HepG2 (cell line): ENCODE data around the gene CDRT15.

Experiments used
- BCL6 ChIP-seq: IDR thresholded peaks from 2 replicates; pipeline ENCODE4 v1.6.1; 2016; ENCODE audit warnings: missing genetic modification reagents, missing compliant biosample characterization
- BRCA1 ChIP-seq: sonication (generic); formaldehyde crosslinking; IDR thresholded peaks from 2 replicates; pipeline ENCODE4 v1.4.0; 2020; ENCODE audit warnings: missing genetic modification reagents
- FOXA3 ChIP-seq: IDR thresholded peaks from 2 replicates; pipeline ENCODE4 v1.6.1; 2016; ENCODE audit warnings: missing genetic modification reagents, missing compliant biosample characterization
- POLR2A ChIP-seq, 2 experiments: IDR thresholded peaks; 2 replicates each; pipeline ENCODE4 v1.6.1; 2011; ENCODE audit warnings: low read depth in 2 of 2, low read length in 2 of 2, mild to moderate bottlenecking in 1 of 2, moderate library complexity in 1 of 2; ENCODE audit not compliant: insufficient read depth in 1 of 2
- POLR2AphosphoS5 ChIP-seq: IDR thresholded peaks from 2 replicates; pipeline ENCODE4 v1.6.1; 2012; ENCODE audit warnings: low read depth, low read length
- PTBP1 ChIP-seq: fragments of 200-400 bp; formaldehyde crosslinking; IDR thresholded peaks from 2 replicates; pipeline ENCODE4 v1.6.1; 2018; ENCODE audit warnings: low read length, low read depth; ENCODE audit not compliant: poor library complexity, severe bottlenecking
- SMARCC2 ChIP-seq: fragments of 450-650 bp; IDR thresholded peaks from 2 replicates; pipeline ENCODE4 v1.6.1; 2017; ENCODE audit warnings: antibody characterized with exemption, mild to moderate bottlenecking
- SMARCE1 ChIP-seq: fragments of 450-650 bp; IDR thresholded peaks from 2 replicates; pipeline ENCODE4 v1.6.1; 2017; ENCODE audit warnings: borderline replicate concordance
- ZSCAN29 ChIP-seq: sonication (generic); formaldehyde crosslinking; conservative IDR thresholded peaks from 2 replicates; pipeline ENCODE4 v1.4.0; 2020; ENCODE audit warnings: mild to moderate bottlenecking, missing genetic modification reagents
- TF ChIP-seq, protein P1 (sequence below): sonication (generic); formaldehyde crosslinking; IDR thresholded peaks from 2 replicates; pipeline ENCODE4 v1.4.0; 2020; ENCODE audit warnings: mild to moderate bottlenecking, missing genetic modification reagents
- TF ChIP-seq, protein P2 (sequence below): sonication (generic); formaldehyde crosslinking; IDR thresholded peaks from 2 replicates; pipeline ENCODE4 v1.4.0; 2020; ENCODE audit warnings: missing genetic modification reagents, borderline replicate concordance

GRCh38 chr17:14282726-14283125 is 46.1 kb upstream of the CDRT15 start:
- TF ChIP-seq BRCA1 (CRISPR knock-in tag) (no peak), POLR2AphosphoS5 (no peak), BCL6 (CRISPR knock-in tag) (no peak), ZSCAN29 (CRISPR knock-in tag) (no peak), SMARCC2 (no peak), SMARCE1 (no peak), POLR2A (IDR thresholded peaks at IDR 0.05; ENCODE audit: insufficient read depth in 1 of 2, low read depth in 2 of 2, low read length in 2 of 2) (no peak), PTBP1 (no peak), FOXA3 (CRISPR knock-in tag) (no peak)
- TF ChIP-seq, protein P1, sequence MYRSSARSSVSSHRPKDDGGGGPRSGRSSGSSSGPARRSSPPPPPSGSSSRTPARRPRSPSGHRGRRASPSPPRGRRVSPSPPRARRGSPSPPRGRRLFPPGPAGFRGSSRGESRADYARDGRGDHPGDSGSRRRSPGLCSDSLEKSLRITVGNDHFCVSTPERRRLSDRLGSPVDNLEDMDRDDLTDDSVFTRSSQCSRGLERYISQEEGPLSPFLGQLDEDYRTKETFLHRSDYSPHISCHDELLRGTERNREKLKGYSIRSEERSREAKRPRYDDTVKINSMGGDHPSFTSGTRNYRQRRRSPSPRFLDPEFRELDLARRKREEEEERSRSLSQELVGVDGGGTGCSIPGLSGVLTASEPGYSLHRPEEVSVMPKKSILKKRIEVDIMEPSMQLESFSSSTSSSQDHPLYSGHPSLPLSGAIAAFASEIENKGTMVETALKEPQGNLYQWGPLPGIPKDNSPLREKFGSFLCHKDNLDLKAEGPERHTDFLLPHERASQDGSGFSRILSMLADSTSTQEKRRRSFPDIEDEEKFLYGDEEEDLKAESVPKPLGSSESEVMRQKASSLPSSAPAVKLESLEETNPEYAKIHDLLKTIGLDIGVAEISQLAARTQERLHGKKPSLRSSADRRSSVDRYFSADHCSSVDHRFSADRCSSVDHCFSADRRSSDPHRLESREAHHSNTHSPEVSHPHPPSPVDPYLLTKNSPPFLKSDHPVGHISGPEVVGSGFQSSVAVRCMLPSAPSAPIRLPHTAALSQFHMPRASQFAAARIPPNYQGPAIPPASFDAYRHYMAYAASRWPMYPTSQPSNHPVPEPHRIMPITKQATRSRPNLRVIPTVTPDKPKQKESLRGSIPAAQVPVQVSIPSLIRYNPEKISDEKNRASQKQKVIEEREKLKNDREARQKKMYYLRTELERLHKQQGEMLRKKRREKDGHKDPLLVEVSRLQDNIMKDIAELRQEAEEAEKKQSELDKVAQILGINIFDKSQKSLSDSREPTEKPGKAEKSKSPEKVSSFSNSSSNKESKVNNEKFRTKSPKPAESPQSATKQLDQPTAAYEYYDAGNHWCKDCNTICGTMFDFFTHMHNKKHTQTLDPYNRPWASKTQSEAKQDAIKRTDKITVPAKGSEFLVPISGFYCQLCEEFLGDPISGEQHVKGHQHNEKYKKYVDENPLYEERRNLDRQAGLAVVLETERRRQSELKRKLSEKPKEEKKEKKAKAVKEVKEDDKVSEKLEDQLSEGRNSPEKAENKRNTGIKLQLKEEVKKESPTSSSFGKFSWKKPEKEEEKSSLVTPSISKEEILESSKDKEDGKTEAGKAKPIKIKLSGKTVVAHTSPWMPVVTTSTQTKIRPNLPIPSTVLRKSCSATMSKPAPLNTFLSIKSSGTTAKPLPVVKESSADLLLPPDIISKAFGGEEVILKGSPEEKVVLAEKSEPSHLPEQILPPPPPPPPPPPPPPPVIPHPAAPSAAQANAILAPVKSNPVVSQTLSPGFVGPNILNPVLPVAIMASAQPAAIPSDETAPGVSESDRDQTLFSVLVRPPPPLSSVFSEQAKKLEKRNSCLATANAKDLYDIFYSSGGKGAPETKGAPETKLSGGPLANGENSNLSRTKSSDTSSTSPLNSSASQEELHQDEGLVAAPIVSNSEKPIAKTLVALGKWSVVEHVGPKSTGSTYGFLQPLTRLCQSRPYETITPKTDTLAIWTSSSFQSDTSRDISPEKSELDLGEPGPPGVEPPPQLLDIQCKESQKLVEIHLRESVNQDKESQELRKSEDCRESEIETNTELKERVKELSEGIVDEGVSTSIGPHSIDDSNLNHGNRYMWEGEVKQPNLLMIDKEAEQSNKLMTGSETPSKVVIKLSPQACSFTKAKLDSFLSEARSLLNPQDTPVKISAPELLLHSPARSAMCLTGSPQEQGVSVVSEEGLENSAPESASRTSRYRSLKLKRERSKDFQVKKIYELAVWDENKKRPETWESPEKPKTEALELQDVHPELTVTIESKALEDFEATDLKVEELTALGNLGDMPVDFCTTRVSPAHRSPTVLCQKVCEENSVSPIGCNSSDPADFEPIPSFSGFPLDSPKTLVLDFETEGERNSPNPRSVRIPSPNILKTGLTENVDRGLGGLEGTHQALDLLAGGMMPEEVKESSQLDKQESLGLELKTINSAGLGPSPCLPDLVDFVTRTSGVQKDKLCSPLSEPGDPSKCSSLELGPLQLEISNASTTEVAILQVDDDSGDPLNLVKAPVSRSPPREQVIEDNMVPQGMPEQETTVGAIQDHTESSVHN (CRISPR knock-in tag): no peak
- TF ChIP-seq, protein P2, sequence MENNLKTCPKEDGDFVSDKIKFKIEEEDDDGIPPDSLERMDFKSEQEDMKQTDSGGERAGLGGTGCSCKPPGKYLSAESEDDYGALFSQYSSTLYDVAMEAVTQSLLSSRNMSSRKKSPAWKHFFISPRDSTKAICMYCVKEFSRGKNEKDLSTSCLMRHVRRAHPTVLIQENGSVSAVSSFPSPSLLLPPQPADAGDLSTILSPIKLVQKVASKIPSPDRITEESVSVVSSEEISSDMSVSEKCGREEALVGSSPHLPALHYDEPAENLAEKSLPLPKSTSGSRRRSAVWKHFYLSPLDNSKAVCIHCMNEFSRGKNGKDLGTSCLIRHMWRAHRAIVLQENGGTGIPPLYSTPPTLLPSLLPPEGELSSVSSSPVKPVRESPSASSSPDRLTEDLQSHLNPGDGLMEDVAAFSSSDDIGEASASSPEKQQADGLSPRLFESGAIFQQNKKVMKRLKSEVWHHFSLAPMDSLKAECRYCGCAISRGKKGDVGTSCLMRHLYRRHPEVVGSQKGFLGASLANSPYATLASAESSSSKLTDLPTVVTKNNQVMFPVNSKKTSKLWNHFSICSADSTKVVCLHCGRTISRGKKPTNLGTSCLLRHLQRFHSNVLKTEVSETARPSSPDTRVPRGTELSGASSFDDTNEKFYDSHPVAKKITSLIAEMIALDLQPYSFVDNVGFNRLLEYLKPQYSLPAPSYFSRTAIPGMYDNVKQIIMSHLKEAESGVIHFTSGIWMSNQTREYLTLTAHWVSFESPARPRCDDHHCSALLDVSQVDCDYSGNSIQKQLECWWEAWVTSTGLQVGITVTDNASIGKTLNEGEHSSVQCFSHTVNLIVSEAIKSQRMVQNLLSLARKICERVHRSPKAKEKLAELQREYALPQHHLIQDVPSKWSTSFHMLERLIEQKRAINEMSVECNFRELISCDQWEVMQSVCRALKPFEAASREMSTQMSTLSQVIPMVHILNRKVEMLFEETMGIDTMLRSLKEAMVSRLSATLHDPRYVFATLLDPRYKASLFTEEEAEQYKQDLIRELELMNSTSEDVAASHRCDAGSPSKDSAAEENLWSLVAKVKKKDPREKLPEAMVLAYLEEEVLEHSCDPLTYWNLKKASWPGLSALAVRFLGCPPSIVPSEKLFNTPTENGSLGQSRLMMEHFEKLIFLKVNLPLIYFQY (CRISPR knock-in tag): no peak
